ENCODE results near the gene FDPS.

DNA sequence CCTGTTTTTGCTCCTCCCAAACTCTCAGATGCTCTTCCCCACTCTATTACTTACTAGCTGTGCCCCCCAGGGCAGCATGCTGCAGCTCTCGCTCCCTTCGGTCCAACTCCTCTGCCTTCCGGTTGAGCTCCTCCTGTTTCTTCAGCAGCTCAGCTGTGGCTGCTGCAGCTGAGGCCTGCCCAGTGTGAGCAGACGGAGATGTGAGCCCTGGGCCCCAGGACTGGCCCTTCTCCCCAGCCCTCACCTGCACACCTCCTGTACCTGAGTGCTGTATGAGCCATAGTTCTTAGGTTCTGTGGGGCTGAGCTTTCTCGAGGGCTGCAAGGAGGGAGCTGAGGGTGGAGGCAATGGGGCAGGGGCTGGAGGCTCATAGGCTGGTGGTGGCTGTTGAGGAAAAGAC, 48.4 kb upstream of the FDPS start:
- no peak for TF ChIP-seq CTCF (IDR thresholded peaks at IDR 0.05)
- TF ChIP-seq EZH2 (IDR thresholded peaks at IDR 0.05; ENCODE audit: borderline replicate concordance, insufficient read depth, low read depth, low read length, poor library complexity, severe bottlenecking): no peak
